K562 (cell line): ENCODE results near the gene NHSL2. TPM values are rescaled to one million over a fixed set of nuclear protein-coding genes. Genes with fewer than 3 reads are reported as not detected.

Experiments
- ATAC-seq: fragments of 200-7000 bp; cut with Tn5 transposase; 3 replicates; pipeline ENCODE4 v1.9.1; 2020; ENCODE audit warnings: moderate library complexity
- BruUV-seq: library from RNA; stranded (reverse); fragments of 400-500 nt; replicated peaks from 2 replicates; lab custom pipeline; 2021; lab: Mats Ljungman, UMichigan
- CTCF ChIA-PET: fragments of 300-600 bp; formaldehyde crosslinking; extraction: SDS; loops from one replicate; lab custom pipeline; 2021; ENCODE audit warnings: low intra/inter-chr PET ratio; lab: Yijun Ruan, JAX
- POLR2A ChIA-PET: fragments of 300-600, 350-650 bp; sonication (Branson Sonifier 250); formaldehyde crosslinking; extraction: SDS; loops from one replicate; lab custom pipeline; 2021; ENCODE audit warnings: antibody characterized with exemption, inconsistent platforms; lab: Yijun Ruan, JAX
- DNase-seq, 4 experiments: peaks; one replicate each; pipeline versions ENCODE4 v3.0.0 to v3.0.0-alpha.2; 2011 to 2018; ENCODE audit warnings: low spot score in 3 of 4, mixed read lengths in 3 of 4; ENCODE audit errors: extremely low read depth in 1 of 4
- FAIRE-seq: peaks from 2 replicates; lab custom pipeline; 2011; peaks lifted over from hg19 to GRCh38; lab: Jason Lieb, UNC
- H2AFZ ChIP-seq: 2 replicates; pipeline ENCODE4 v1.6.0; 2011; ENCODE audit warnings: low read depth, low read length, control low read depth, inconsistent platforms
- H3K27ac ChIP-seq: fragments of 200-600 bp; 3 replicates; pipeline ENCODE4 v1.8.0; 2011; ENCODE audit warnings: low read depth, mild to moderate bottlenecking, control low read depth, inconsistent platforms, low read length, moderate library complexity, mixed read lengths; ENCODE audit errors: extremely low read depth
- H3K27me3 ChIP-seq, 2 experiments: fragments of 300-600 bp in 1 of 2; 2 replicates in 1 of 2; 3 replicates in 1 of 2; pipeline versions ENCODE4 v1.6.0 to v1.8.0; 2011; ENCODE audit warnings: inconsistent platforms in 2 of 2, low read length in 2 of 2, mild to moderate bottlenecking in 1 of 2, mixed read lengths in 1 of 2, moderate library complexity in 1 of 2; ENCODE audit not compliant: control insufficient read depth in 2 of 2, insufficient read depth in 2 of 2
- H3K36me3 ChIP-seq: fragments of 300-600 bp; 3 replicates; pipeline ENCODE4 v1.8.0; 2011; ENCODE audit warnings: mild to moderate bottlenecking, low read length, inconsistent platforms; ENCODE audit not compliant: control insufficient read depth, insufficient read depth
- H3K4me1 ChIP-seq, 2 experiments: fragments of 200-600 bp in 1 of 2; replicated peaks in 1 of 2; 2 replicates in 1 of 2; 3 replicates in 1 of 2; pipeline versions ENCODE4 v1.5.1 to v1.8.0; 2011; ENCODE audit warnings: inconsistent platforms in 2 of 2, low read length in 2 of 2, mild to moderate bottlenecking in 1 of 2, mixed read lengths in 1 of 2, moderate library complexity in 1 of 2; ENCODE audit not compliant: control insufficient read depth in 2 of 2, insufficient read depth in 2 of 2
- H3K4me2 ChIP-seq: 2 replicates; pipeline ENCODE4 v1.6.1; 2011; ENCODE audit warnings: low read length, control low read depth, inconsistent platforms, mixed read lengths; ENCODE audit not compliant: insufficient read depth
- H3K4me3 ChIP-seq: fragments of 200-600 bp; sonication (generic), shearing (Covaris generic); 2 replicates; pipeline ENCODE4 v1.5.1; 2016; ENCODE audit warnings: control low read depth, inconsistent platforms
- H3K79me2 ChIP-seq: fragments of 200-600 bp; 3 replicates; pipeline ENCODE4 v1.8.0; 2011; ENCODE audit warnings: low read length, inconsistent platforms; ENCODE audit not compliant: control insufficient read depth, insufficient read depth
- H3K9ac ChIP-seq, 2 experiments: 2 replicates each; pipeline versions ENCODE4 v1.6.0 to v1.6.1; 2011; ENCODE audit warnings: low read depth in 2 of 2, low read length in 2 of 2, control low read depth in 1 of 2, inconsistent platforms in 1 of 2, mild to moderate bottlenecking in 1 of 2, mixed read lengths in 1 of 2; ENCODE audit not compliant: insufficient read depth in 1 of 2
- H3K9me1 ChIP-seq: one replicate; pipeline ENCODE4 v1.6.0; 2011; ENCODE audit warnings: inconsistent platforms, mild to moderate bottlenecking, low read length, moderate library complexity; ENCODE audit not compliant: control insufficient read depth, insufficient read depth
- H3K9me3 ChIP-seq: replicated peaks from 2 replicates; pipeline ENCODE4 v1.5.1; 2011; ENCODE audit warnings: low read depth, low read length, inconsistent platforms; ENCODE audit not compliant: control insufficient read depth, insufficient read depth
- H4K20me1 ChIP-seq: replicated peaks from 2 replicates; pipeline ENCODE4 v1.6.1; 2011; ENCODE audit warnings: low read length, inconsistent platforms, mixed read lengths; ENCODE audit not compliant: control insufficient read depth, insufficient read depth
- CC2D1A ChIP-seq: fragments of 450-650 bp; IDR thresholded peaks from 2 replicates; pipeline ENCODE4 v1.6.1; 2017; ENCODE audit warnings: mild to moderate bottlenecking
- CEBPB ChIP-seq: fragments of 450-650 bp; IDR thresholded peaks from 2 replicates; pipeline ENCODE4 v1.6.1; 2016; ENCODE audit warnings: missing genetic modification characterization, missing compliant biosample characterization
- CEBPG ChIP-seq, 3 experiments: fragments of 200-800 bp in 1 of 3; sonication (Bioruptor generic) in 1 of 3; sonication (generic) in 1 of 3; formaldehyde crosslinking in 1 of 3; IDR thresholded peaks in 2 of 3; conservative IDR thresholded peaks in 1 of 3; 2 replicates each; pipeline versions ENCODE4 v1.6.1 to v1.8.0; 2016 to 2022; ENCODE audit warnings: missing compliant biosample characterization in 2 of 3, missing genetic modification characterization in 2 of 3, mild to moderate bottlenecking in 1 of 3, missing genetic modification reagents in 1 of 3
- DDX20 ChIP-seq: fragments of 450-650 bp; IDR thresholded peaks from 2 replicates; pipeline ENCODE4 v1.6.1; 2016; ENCODE audit warnings: missing genetic modification characterization, low read depth, mild to moderate bottlenecking, missing compliant biosample characterization, moderate library complexity
- HMG20A ChIP-seq: fragments of 450-650 bp; formaldehyde crosslinking; conservative IDR thresholded peaks from 2 replicates; pipeline ENCODE4 v1.4.0; 2020; ENCODE audit warnings: mild to moderate bottlenecking, mixed read lengths
- LCOR ChIP-seq: sonication (generic); formaldehyde crosslinking; IDR thresholded peaks from 2 replicates; pipeline ENCODE4 v1.8.0; 2022; ENCODE audit warnings: mild to moderate bottlenecking, missing genetic modification reagents
- PKNOX1 ChIP-seq: fragments of 450-650 bp; IDR thresholded peaks from 2 replicates; pipeline ENCODE4 v1.6.1; 2016
- ZNF561 ChIP-seq: fragments of 450-650 bp; formaldehyde crosslinking; conservative IDR thresholded peaks from 2 replicates; pipeline ENCODE4 v1.4.0; 2020; ENCODE audit warnings: mild to moderate bottlenecking, moderate library complexity
- WGBS: fragments of 100-300 bp; shearing (Covaris generic); methylation state at CpG from one replicate; pipeline ENCODE4 v1.1.6; 2016; ENCODE audit warnings: low coverage, mixed read lengths; ENCODE audit not compliant: insufficient coverage; ENCODE audit errors: missing lambda C conversion rate; 5-methylcytosine and 5-hydroxymethylcytosine counted together
- in situ Hi-C: fragments of 300-500 bp; cut with MboI; formaldehyde crosslinking; loops from 4 replicates; pipeline ENCODE4 v1.15.0; 2018; ENCODE audit warnings: inconsistent platforms, mixed read lengths
- intact Hi-C: fragments of 100-400 bp; cut with micrococcal nuclease; formaldehyde crosslinking; loops from 2 replicates; pipeline ENCODE4 v1.14.2; 2022
- polyA plus RNA-seq, 8 experiments: library from polyadenylated mRNA; depleted of rRNA in 4 of 8; stranded (reverse) in 5 of 8; unstranded in 3 of 8; fragments of >200 nt; fragmentation: Nextera tagmentation in 2 of 8; fragmentation: Illumina TruSeq in 1 of 8; extraction: Ambion mirVana in 2 of 8; extraction: Trizol in 1 of 8; gene quantifications; 2 replicates each; pipeline versions ENCODE4 v1.2.1 to v1.2.3, GENCODE V29; 2011 to 2014; ENCODE audit warnings: inconsistent platforms in 1 of 8, missing spikeins in 1 of 8
- total RNA-seq, 7 experiments: library from RNA; depleted of rRNA in 6 of 7; stranded (reverse); fragments of >200 nt in 6 of 7; fragmentation: Illumina TruSeq in 2 of 7; extraction: Trizol in 2 of 7; gene quantifications; 2 replicates each; pipeline versions ENCODE4 v1.2.1 to v1.2.3, GENCODE V29; 2011 to 2021; ENCODE audit warnings: low replicate concordance in 1 of 7

The NHSL2 gene
- total and polyA plus RNA-seq, 9 of the 15 experiments (the other 6 are each of a cell fraction or from before 2014, with no cell fraction given) = 0.02 TPM; not detected in 8

DNA sequence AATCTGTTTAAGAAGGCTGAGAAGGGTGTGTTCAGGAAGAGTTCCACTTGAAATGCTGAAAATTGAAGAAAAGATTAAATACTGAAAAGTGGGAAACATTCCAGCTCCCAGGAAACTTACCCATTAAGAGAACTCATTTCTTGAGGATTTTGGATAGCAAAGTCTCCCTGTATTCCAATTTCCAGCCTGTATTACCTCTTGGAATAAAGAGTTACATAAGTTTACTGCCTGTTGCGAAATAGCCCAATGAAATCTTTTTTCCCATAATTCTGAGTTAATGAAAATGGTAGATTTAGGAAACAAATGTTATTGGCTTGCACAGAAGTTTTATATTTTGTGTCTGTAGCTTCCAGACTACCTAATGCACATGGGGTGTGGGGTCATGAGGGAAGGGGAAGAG is 12.0 kb downstream of the NHSL2 start:
- no peaks in the 10 kb centered on the region for H3K79me2 ChIP-seq
- no peaks in the 10 kb centered on the region for H3K4me1 ChIP-seq
- H3K27me3 ChIP-seq = peaks cover 0 to 11% of the 10 kb centered on the region in 2 experiments; a peak in 2 of 5 replicates
- 0% methylated on average over 1 of the region's 1 CpG for WGBS
- ATAC-seq = no peak
- no peaks in the 10 kb centered on the region for H3K36me3 ChIP-seq
- intact Hi-C loops (no loop called here), in situ Hi-C loops (no loop called here)
- ChIA-PET CTCF (no interaction called here), POLR2A (no interaction called here)
- no peak overlapping the region for H3K4me3 ChIP-seq
- no peak overlapping the region for H3K9ac ChIP-seq
- no peak overlapping the region for H3K27ac ChIP-seq
- H3K9me1 ChIP-seq = peaks cover 2% of the 10 kb centered on the region
- TF ChIP-seq CEBPG (CRISPR knock-in tag; IDR thresholded peaks at IDR 0.05) (no peak), CEBPG (tag; conservative IDR thresholded peaks at IDR 0.05 in 1 of 2, IDR thresholded peaks at IDR 0.05 in 1 of 2) (peak; percentile 18 to 51; a peak in 1 of 4 replicates), CC2D1A (no peak), CEBPB (peak; percentile 56; the same call in 1 of the 2 replicates), DDX20 (tag) (no peak), HMG20A (CRISPR knock-in tag) (no peak), PKNOX1 (no peak), LCOR (no peak), ZNF561 (CRISPR knock-in tag) (no peak)
- no peak for FAIRE-seq
- H3K9me3 ChIP-seq = no peaks in the 10 kb centered on the region
- DNase-seq = no peak
- no peaks in the 10 kb centered on the region for H4K20me1 ChIP-seq
- no peak overlapping the region for H3K4me2 ChIP-seq
- no TSS peak for BruUV-seq
- no peak overlapping the region for H2AFZ ChIP-seq
